Tibial nerve (tissue), 4 donors: ENCODE measurements around the gene SIRT3. TPM values are rescaled to one million over a fixed set of nuclear protein-coding genes. Genes with fewer than 3 reads are reported as not detected.
"Not testable (repeated sequence)": the region's sequence is repeated elsewhere in the genome, so short reads cannot be mapped to it uniquely, and the experiment has no call there.

ENCODE experiments used
- DNase-seq, 2 donors: peaks; one replicate each; pipeline ENCODE4 v3.0.0-alpha.2; 2019; ENCODE audit warnings: low spot score in 2 of 2
- H3K27ac ChIP-seq, 4 donors: fragments of 200-600 bp; sonication (generic) in 3 of 4; one replicate each; pipeline ENCODE4 v1.5.1; 2017 to 2019; ENCODE audit warnings: mild to moderate bottlenecking in 1 of 4
- H3K27me3 ChIP-seq, 2 donors: fragments of 200-600 bp; sonication (generic) in 1 of 2; one replicate each; pipeline versions ENCODE4 v1.5.1 to v1.6.0; 2017 to 2019
- H3K36me3 ChIP-seq, 3 donors: fragments of 200-600 bp; sonication (generic); one replicate each; pipeline ENCODE4 v1.5.1; 2018 to 2019
- H3K4me1 ChIP-seq, 4 donors: fragments of 200-600 bp; sonication (generic) in 3 of 4; one replicate each; pipeline ENCODE4 v1.5.1; 2017 to 2019
- H3K4me3 ChIP-seq, 4 donors: fragments of 200-600 bp; sonication (generic) in 3 of 4; one replicate each; pipeline ENCODE4 v1.5.1; 2017 to 2019; ENCODE audit warnings: mild to moderate bottlenecking in 1 of 4, moderate library complexity in 1 of 4
- H3K9me3 ChIP-seq, 4 donors: fragments of 200-600 bp; sonication (generic) in 3 of 4; one replicate each; pipeline ENCODE4 v1.5.1; 2017 to 2019
- WGBS, 2 donors: methylation state at CpG; one replicate each; pipeline ENCODE4 v1.1.5; 2018; 5-methylcytosine and 5-hydroxymethylcytosine counted together
- total RNA-seq, 4 donors: library from RNA; depleted of rRNA; stranded (reverse); fragments of >200 nt; gene quantifications; one replicate each; pipeline ENCODE4 v1.1.0, GENCODE V29; 2016
- TF ChIP-seq, protein P1 (sequence below), 5 experiments: fragments of 200-600 bp in 3 of 5; fragments of 450-650 bp in 2 of 5; sonication (generic) in 3 of 5; IDR thresholded peaks; one replicate each; pipeline ENCODE4 v1.5.1; 2016 to 2019; ENCODE audit warnings: antibody characterized with exemption in 5 of 5, mild to moderate bottlenecking in 3 of 5, moderate library complexity in 2 of 5

Gene SIRT3
- total RNA-seq, 4 donors from 2014 or later = 14.9 to 23.4 (median 17.5) TPM

DNA sequence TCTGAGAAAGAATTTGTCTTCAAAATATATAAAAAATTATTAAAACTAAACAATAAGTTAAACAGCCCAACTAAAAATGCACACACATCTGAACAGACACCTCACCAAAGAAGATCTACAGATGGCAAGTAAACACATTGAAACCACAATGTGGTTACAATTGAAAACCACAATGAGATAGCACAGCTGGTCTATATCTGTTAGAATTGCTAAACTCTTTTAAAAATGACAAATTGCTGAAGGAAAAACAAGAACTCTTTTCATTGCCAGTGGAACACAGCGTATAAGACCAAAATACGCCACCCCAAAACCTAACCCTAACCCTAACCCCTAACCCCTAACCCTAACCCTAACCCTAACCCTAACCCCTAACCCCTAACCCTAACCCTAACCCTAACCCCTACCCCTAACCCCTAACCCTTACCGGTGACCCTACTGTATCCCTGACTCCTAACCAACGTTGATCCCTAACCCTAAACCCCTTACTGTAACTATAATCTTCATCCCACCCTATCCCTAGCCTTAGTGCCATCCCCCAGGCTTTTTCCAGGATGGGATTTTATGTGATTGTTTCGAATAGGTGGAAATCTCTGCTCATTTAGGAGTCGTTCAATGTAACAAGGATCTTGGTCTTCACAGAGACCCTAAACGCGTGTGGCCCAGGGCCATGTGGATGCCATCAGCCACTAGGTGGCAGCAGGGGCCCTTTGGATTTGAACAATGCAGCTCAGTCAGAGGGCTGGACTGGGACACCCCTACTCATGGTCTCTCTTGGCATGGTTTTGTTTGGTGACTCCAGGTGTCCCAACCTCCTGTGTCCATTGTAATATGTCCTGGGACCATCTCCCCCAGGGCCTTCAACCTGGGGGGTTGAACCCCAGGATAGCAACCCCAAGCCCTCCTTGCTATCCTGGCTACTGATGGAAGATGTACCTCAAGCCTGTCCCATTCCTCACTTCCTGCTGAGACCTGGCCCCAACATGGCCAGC lies 44.4 kb downstream of the SIRT3 start:
- not testable (repeated sequence) for H3K27ac ChIP-seq, H3K9me3 ChIP-seq, H3K4me3 ChIP-seq, H3K4me1 ChIP-seq, H3K27me3 ChIP-seq, H3K36me3 ChIP-seq
- peak in 1 of 2 donors; percentile 14 for DNase-seq
- 33 to 55% methylated on average over 2 to 3 of the region's 8 CpGs for WGBS, 2 donors
- TF ChIP-seq, protein P1, sequence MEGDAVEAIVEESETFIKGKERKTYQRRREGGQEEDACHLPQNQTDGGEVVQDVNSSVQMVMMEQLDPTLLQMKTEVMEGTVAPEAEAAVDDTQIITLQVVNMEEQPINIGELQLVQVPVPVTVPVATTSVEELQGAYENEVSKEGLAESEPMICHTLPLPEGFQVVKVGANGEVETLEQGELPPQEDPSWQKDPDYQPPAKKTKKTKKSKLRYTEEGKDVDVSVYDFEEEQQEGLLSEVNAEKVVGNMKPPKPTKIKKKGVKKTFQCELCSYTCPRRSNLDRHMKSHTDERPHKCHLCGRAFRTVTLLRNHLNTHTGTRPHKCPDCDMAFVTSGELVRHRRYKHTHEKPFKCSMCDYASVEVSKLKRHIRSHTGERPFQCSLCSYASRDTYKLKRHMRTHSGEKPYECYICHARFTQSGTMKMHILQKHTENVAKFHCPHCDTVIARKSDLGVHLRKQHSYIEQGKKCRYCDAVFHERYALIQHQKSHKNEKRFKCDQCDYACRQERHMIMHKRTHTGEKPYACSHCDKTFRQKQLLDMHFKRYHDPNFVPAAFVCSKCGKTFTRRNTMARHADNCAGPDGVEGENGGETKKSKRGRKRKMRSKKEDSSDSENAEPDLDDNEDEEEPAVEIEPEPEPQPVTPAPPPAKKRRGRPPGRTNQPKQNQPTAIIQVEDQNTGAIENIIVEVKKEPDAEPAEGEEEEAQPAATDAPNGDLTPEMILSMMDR (IDR thresholded peaks at IDR 0.05) = peak in 3 of 5 experiments; percentile 40 to 46 (median 45)

DNA sequence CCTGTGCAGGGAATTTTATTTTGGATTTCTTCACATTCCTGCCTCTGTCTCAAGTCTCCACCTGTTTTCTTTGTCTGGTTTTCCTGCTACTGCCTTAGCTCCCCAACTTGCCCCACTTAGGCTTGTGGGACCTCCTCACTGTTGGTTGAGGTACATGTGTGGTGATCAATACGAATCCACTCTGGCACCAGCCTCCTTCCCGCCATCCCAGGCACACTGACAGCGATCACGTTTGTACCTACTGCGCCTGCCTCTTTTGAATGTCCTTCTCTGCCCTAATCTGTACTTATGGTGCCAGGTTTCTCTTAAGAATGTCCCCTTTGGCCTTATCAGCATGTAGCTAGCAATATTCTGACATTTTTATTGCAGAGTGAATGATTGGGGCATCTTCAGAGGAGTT lies 45.6 kb downstream of the SIRT3 start:
- peak in 1 of 2 donors; percentile 11 for DNase-seq
- H3K9me3 ChIP-seq, H3K4me3 ChIP-seq, H3K27me3 ChIP-seq, H3K4me1 ChIP-seq, H3K36me3 ChIP-seq, H3K27ac ChIP-seq: not testable (repeated sequence)
- 78 to 82% methylated on average over 5 of the region's 5 CpGs for WGBS, 2 donors

DNA sequence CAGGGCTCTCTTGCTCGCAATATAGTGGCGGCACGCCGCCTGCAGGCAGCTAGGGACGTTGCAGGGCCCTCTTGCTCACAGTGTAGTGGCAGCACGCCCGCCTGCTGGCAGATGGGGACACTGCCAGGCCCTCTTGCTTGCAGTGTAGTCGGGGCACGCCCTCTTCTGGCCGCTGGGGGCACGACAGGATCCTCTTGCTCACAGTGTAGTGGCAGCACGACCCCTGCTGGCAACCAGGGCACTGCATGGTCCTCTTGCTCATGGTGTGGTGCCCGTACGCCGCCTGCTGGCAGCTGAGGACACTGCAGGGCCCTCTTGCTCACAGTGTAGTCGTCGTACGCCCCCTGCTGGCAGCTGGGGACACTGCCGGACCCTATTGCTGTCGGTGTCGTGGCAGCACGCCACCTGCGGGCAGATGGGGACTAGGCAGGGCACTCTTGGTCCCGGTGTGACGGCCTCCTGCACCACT lies 46.3 kb downstream of the SIRT3 start:
- H3K27me3 ChIP-seq, H3K4me1 ChIP-seq, H3K4me3 ChIP-seq, H3K9me3 ChIP-seq, H3K36me3 ChIP-seq, H3K27ac ChIP-seq, DNase-seq: not testable (repeated sequence)
- WGBS, 2 donors = 80% methylated on average over 3 of the region's 25 CpGs; no CpG with 5 or more reads in 1 of the 2 donors

DNA sequence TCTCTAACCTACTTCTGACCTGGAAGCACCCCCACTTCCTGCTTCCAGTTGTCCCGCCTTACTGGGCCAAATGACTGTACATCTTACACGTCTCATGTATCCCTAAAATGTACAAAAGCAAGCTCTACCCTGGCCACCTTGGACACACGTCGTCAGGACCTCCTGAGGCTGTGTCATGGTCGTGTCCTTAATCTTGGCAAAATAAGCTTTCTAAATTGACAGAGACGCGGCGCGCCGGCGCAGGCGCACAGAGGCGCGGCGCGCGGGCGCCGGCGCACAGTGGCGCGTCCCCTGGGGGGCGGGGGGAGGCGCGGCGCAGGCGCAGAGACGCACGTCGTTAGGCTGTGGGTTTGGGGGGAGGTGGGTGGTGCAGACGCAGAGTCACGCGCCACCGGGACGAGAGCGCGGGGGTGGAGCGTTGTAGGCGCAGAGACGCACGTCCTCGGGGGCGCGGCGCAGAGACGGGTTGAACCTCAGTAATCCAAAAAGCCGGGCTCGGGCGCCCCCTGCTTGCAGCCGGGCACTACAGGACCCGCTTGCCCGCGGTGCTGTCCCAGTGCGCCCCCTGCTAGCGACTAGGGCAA lies 46.9 kb downstream of the SIRT3 start:
- not testable (repeated sequence) for H3K27ac ChIP-seq, H3K27me3 ChIP-seq, H3K4me1 ChIP-seq, H3K9me3 ChIP-seq, DNase-seq, H3K36me3 ChIP-seq, H3K4me3 ChIP-seq
- WGBS, 2 donors = 79 to 82% methylated on average over 42 to 51 of the region's 55 CpGs

DNA sequence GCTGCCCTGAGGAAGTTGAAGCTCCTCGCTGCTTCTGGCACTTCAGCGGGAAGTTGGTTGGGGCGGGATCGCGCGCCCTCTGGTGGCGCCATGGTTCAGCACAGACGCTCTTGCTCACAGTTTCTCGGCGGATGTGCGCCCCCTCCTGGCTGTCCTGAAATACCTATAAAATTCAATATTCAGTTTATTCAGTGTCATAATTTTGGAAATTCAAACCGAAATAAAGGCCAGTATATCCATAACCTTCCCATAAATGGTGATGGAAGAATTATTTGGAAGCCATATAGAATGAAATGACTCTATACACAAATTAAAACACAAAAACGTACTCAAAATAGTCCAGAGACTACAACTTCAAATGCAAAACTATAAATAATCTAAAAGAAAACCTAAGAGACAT lies 55.9 kb downstream of the SIRT3 start:
- not testable (repeated sequence) for H3K36me3 ChIP-seq, H3K4me3 ChIP-seq, H3K27me3 ChIP-seq, H3K4me1 ChIP-seq, DNase-seq, H3K9me3 ChIP-seq, H3K27ac ChIP-seq
- TF ChIP-seq, protein P1 (IDR thresholded peaks at IDR 0.05) = peak in 1 of 5 experiments; percentile 4
- 0% methylated on average over 1 to 5 of the region's 13 CpGs for WGBS, 2 donors

Other genes starting within 250 kb of the SIRT3 start
- not detected for gene SCGB1C1, start 43.3 kb downstream of the SIRT3 start, total RNA-seq
- 10 to 100 TPM; 30.9 to 43.9 (median 38.7) TPM for gene BET1L, start 28.9 kb downstream of the SIRT3 start, total RNA-seq
- 100 to 1,000 TPM in 3 of 4 donors, 10 to 100 TPM in 1; 69.0 to 118 (median 101) TPM for gene RIC8A, start 28.6 kb downstream of the SIRT3 start, total RNA-seq
- gene PSMD13, start 634 bp upstream of the SIRT3 start, total RNA-seq = 100 to 1,000 TPM in 3 of 4 donors, 10 to 100 TPM in 1; 72.0 to 136 (median 120) TPM
- gene NLRP6, start 42.1 kb upstream of the SIRT3 start, total RNA-seq = 1 to 10 TPM; 1.0 to 3.3 (median 1.7) TPM
- 100 to 1,000 TPM in 1 of 4 donors, 10 to 100 TPM in 3; 43.7 to 166 (median 55.6) TPM for gene PGGHG, start 52.8 kb upstream of the SIRT3 start, total RNA-seq
- not detected for gene IFITM5, start 63.2 kb upstream of the SIRT3 start, total RNA-seq
- 100 to 1,000 TPM; 258 to 624 (median 292) TPM for gene IFITM2, start 71.5 kb upstream of the SIRT3 start, total RNA-seq
- gene IFITM1, start 77.7 kb upstream of the SIRT3 start, total RNA-seq = 100 to 1,000 TPM; 216 to 431 (median 256) TPM
- gene IFITM3, start 84.5 kb upstream of the SIRT3 start, total RNA-seq = 100 to 1,000 TPM; 258 to 816 (median 325) TPM
- gene B4GALNT4, start 133.2 kb upstream of the SIRT3 start, total RNA-seq = 10 to 100 TPM in 2 of 4 donors, 1 to 10 TPM in 2; 7.1 to 22.2 (median 14.1) TPM
- 10 to 100 TPM in 3 of 4 donors, 1 to 10 TPM in 1; 4.6 to 16.2 (median 13.5) TPM for gene PKP3, start 157.9 kb upstream of the SIRT3 start, total RNA-seq
- 10 to 100 TPM; 29.1 to 81.1 (median 69.3) TPM for gene SIGIRR, start 178.7 kb upstream of the SIRT3 start, total RNA-seq
- gene ANO9, start 205.7 kb upstream of the SIRT3 start, total RNA-seq = under 1 TPM in 3 of 4 donors, not detected in 1; 0.78 to 0.90 (median 0.87) TPM
- 100 to 1,000 TPM in 1 of 4 donors, 10 to 100 TPM in 3; 54.2 to 100 (median 63.9) TPM for gene PTDSS2, start 213.9 kb upstream of the SIRT3 start, total RNA-seq